ELF-1 (cell line): ENCODE data around the gene AGPAT4.
A peak's percentile ranks its signal among the peaks of the same experiment; 100 is the strongest.
"Not testable (repeated sequence)": the region's sequence is repeated elsewhere in the genome, so short reads cannot be mapped to it uniquely, and the experiment has no call there.

Experiments used
- DNase-seq: peaks from one replicate; pipeline ENCODE4 v3.0.0-alpha.2; 2016; ENCODE audit warnings: low read depth, low spot score

AGPAT4 gene

GRCh38 chr6:161200610-161201370, 73.1 kb downstream of the AGPAT4 start:
- no peak for DNase-seq

GRCh38 chr6:161199850-161200249, 74.0 kb downstream of the AGPAT4 start:
- DNase-seq = no peak

- DNase-seq = no peak
These were observed 74.9 kb downstream of the AGPAT4 start for GRCh38 chr6:161198783-161199460.

- no peak for DNase-seq
These were observed 75.7 kb downstream of the AGPAT4 start for GRCh38 chr6:161198176-161198575.

- DNase-seq = no peak
These were observed 78.5 kb downstream of the AGPAT4 start for GRCh38 chr6:161195386-161195785.

GRCh38 chr6:161194374-161194773, 79.5 kb downstream of the AGPAT4 start:
- no peak for DNase-seq

- DNase-seq = no peak
These were observed 81.0 kb downstream of the AGPAT4 start for GRCh38 chr6:161192636-161193411.

- no peak for DNase-seq
These were observed 82.2 kb downstream of the AGPAT4 start for GRCh38 chr6:161191671-161192070.

GRCh38 chr6:161191007-161191406, 82.9 kb downstream of the AGPAT4 start:
- no peak for DNase-seq

GRCh38 chr6:161189891-161190290, 84.0 kb downstream of the AGPAT4 start:
- no peak for DNase-seq

GRCh38 chr6:161188547-161189465, 85.1 kb downstream of the AGPAT4 start:
- no peak for DNase-seq

GRCh38 chr6:161186173-161186769, 87.6 kb downstream of the AGPAT4 start:
- no peak for DNase-seq

- DNase-seq = no peak
These were observed 92.7 kb downstream of the AGPAT4 start for GRCh38 chr6:161181121-161181520.

GRCh38 chr6:161178155-161178554, 95.7 kb downstream of the AGPAT4 start:
- not testable (repeated sequence) for DNase-seq

GRCh38 chr6:161176428-161176827, 97.4 kb downstream of the AGPAT4 start:
- DNase-seq = not testable (repeated sequence)

GRCh38 chr6:161172769-161173168, 101.1 kb downstream of the AGPAT4 start:
- DNase-seq = not testable (repeated sequence)

- no peak for DNase-seq
These were observed 102.7 kb downstream of the AGPAT4 start for GRCh38 chr6:161171207-161171606.

- no peak for DNase-seq
These were observed 104.2 kb downstream of the AGPAT4 start for GRCh38 chr6:161169696-161170095.

GRCh38 chr6:161169035-161169434, 104.8 kb downstream of the AGPAT4 start:
- no peak for DNase-seq

- peak; percentile 62 for DNase-seq
These were observed 105.5 kb downstream of the AGPAT4 start for GRCh38 chr6:161168281-161168891.
